ENCODE measurements around the gene HHAT. TPM values are rescaled to one million over a fixed set of nuclear protein-coding genes. Genes with fewer than 3 reads are reported as not detected.

The HHAT gene
- total and polyA plus RNA-seq, 4 donors = 1.2 to 11.3 (median 3.8) TPM

DNA sequence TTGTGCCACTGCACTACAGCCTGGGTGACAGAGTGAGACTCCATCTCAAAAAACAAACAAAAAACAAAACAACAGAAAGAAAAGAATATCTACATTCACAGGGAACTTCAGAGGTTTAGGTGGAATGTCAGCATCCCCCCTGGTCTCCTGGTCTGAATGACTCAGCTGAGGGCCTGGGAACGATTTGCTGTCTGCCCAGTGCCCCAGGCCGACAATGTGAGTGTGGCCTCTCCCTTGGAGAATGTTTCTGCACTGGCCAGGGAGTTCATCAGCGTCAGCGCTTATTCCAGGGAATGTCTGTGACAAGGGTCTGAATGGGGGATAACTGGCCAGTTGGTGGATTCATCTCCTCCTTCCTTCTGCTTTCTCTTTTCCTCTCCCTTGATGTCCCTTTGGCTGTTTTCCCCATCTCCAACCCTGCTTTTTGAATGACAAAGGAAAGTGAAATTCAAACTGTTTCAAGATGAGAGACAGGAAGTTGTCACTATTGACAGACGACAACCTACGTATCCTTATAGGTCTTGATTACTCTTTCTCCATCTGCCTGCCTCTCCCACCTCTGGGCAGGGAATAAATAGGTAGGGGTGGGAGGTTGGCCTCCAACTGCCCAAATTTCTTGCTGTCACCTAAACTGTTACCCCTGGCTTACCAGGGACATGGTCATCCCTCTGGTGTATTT, 213.1 kb downstream of the HHAT start:
- ATAC-seq (ENCODE audit: insufficient read depth, low FRiP score) (no peak), DNase-seq (no peak)
- no peak overlapping the region for H3K4me3 ChIP-seq
- no peaks in the 10 kb centered on the region for H3K36me3 ChIP-seq (ENCODE audit: control insufficient read depth in 4 of 4, insufficient read depth in 4 of 4, low read length in 4 of 4)
- H3K27ac ChIP-seq (ENCODE audit: low read depth in 1 of 2, low read length in 1 of 2) = no peak overlapping the region
- 63 to 81% methylated on average over 6 of the region's 6 CpGs for WGBS, 2 donors
- TF ChIP-seq, protein P1, sequence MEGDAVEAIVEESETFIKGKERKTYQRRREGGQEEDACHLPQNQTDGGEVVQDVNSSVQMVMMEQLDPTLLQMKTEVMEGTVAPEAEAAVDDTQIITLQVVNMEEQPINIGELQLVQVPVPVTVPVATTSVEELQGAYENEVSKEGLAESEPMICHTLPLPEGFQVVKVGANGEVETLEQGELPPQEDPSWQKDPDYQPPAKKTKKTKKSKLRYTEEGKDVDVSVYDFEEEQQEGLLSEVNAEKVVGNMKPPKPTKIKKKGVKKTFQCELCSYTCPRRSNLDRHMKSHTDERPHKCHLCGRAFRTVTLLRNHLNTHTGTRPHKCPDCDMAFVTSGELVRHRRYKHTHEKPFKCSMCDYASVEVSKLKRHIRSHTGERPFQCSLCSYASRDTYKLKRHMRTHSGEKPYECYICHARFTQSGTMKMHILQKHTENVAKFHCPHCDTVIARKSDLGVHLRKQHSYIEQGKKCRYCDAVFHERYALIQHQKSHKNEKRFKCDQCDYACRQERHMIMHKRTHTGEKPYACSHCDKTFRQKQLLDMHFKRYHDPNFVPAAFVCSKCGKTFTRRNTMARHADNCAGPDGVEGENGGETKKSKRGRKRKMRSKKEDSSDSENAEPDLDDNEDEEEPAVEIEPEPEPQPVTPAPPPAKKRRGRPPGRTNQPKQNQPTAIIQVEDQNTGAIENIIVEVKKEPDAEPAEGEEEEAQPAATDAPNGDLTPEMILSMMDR (IDR thresholded peaks at IDR 0.05; ENCODE audit: control extremely low read depth, extremely low read depth) = no peak
- no peak overlapping the region for H3K9ac ChIP-seq (ENCODE audit: insufficient read depth in 1 of 2, low read length in 2 of 2)
- no peaks in the 10 kb centered on the region for H3K4me1 ChIP-seq (ENCODE audit: control insufficient read depth in 5 of 5, insufficient read depth in 5 of 5, low read length in 5 of 5)
- H3K27me3 ChIP-seq (ENCODE audit: control insufficient read depth in 3 of 3, insufficient read depth in 3 of 3, low read length in 2 of 3) = no peaks in the 10 kb centered on the region
- no peaks in the 10 kb centered on the region for H3K9me3 ChIP-seq (ENCODE audit: control insufficient read depth in 4 of 4, insufficient read depth in 3 of 4, low read length in 3 of 4)

GRCh38 chr1:210551899-210552298, 223.2 kb downstream of the HHAT start:
- ATAC-seq (ENCODE audit: insufficient read depth, low FRiP score) = no peak
- H3K27ac ChIP-seq (ENCODE audit: low read depth in 1 of 2, low read length in 1 of 2) = no peak overlapping the region
- TF ChIP-seq, protein P1 (IDR thresholded peaks at IDR 0.05; ENCODE audit: control extremely low read depth, extremely low read depth) = no peak

DNA sequence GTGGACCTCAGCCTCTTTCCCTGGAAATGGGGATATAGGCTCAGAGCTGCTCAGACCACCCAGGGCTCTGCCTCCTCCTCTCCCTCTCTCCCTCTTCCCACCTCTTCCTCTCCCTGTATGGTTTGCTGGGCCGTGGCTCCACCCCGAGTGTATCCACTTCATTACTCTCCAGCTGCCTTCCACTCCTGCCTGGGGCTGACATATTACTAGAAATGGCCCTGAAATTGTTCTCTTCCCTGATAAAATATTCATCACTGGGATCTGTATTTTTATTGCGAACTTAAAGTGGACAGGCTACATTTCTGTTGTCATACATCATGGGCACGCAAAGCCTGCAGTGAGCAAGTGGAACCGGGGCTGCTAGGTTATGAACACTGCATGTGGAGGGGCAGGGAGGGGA, 225.0 kb downstream of the HHAT start:
- Histone ChIP-seq H3K36me3 (ENCODE audit: control insufficient read depth in 4 of 4, insufficient read depth in 4 of 4, low read length in 4 of 4) (no peaks in the 10 kb centered on the region), H3K27me3 (ENCODE audit: control insufficient read depth in 3 of 3, insufficient read depth in 3 of 3, low read length in 2 of 3) (no peaks in the 10 kb centered on the region), H3K4me1 (ENCODE audit: control insufficient read depth in 5 of 5, insufficient read depth in 5 of 5, low read length in 5 of 5) (peaks cover 0 to 8% (median 2%) of the 10 kb centered on the region in 5 donors), H3K27ac (ENCODE audit: low read depth in 1 of 2, low read length in 1 of 2) (no peak overlapping the region), H3K9me3 (ENCODE audit: control insufficient read depth in 4 of 4, insufficient read depth in 3 of 4, low read length in 3 of 4) (no peaks in the 10 kb centered on the region), H3K4me3 (no peak overlapping the region), H3K9ac (ENCODE audit: insufficient read depth in 1 of 2, low read length in 2 of 2) (no peak overlapping the region)
- 68 to 71% methylated on average over 5 of the region's 5 CpGs for WGBS, 2 donors
- ATAC-seq (ENCODE audit: insufficient read depth, low FRiP score) (no peak), DNase-seq (no peak)
- TF ChIP-seq, protein P1 (IDR thresholded peaks at IDR 0.05; ENCODE audit: control extremely low read depth, extremely low read depth) = no peak

More at GRCh38 chr1:210551899-210552298, 223.2 kb downstream of the HHAT start:
- H3K36me3 ChIP-seq (ENCODE audit: control insufficient read depth in 4 of 4, insufficient read depth in 4 of 4, low read length in 4 of 4) = no peaks in the 10 kb centered on the region
- H3K4me3 ChIP-seq = no peak overlapping the region
- no peak for DNase-seq
- no peaks in the 10 kb centered on the region for H3K9me3 ChIP-seq (ENCODE audit: control insufficient read depth in 4 of 4, insufficient read depth in 3 of 4, low read length in 3 of 4)
- H3K27me3 ChIP-seq (ENCODE audit: control insufficient read depth in 3 of 3, insufficient read depth in 3 of 3, low read length in 2 of 3) = no peaks in the 10 kb centered on the region
- H3K9ac ChIP-seq (ENCODE audit: insufficient read depth in 1 of 2, low read length in 2 of 2) = no peak overlapping the region
- WGBS, 2 donors = 89 to 90% methylated on average over 5 of the region's 5 CpGs
- peaks cover 0 to 2% (median 0%) of the 10 kb centered on the region in 5 donors for H3K4me1 ChIP-seq (ENCODE audit: control insufficient read depth in 5 of 5, insufficient read depth in 5 of 5, low read length in 5 of 5)

GRCh38 chr1:210554382-210554781, 225.7 kb downstream of the HHAT start:
- DNase-seq (no peak), ATAC-seq (ENCODE audit: insufficient read depth, low FRiP score) (no peak)
- no peaks in the 10 kb centered on the region for H3K9me3 ChIP-seq (ENCODE audit: control insufficient read depth in 4 of 4, insufficient read depth in 3 of 4, low read length in 3 of 4)
- H3K4me1 ChIP-seq (ENCODE audit: control insufficient read depth in 5 of 5, insufficient read depth in 5 of 5, low read length in 5 of 5) = peaks cover 0 to 10% (median 2%) of the 10 kb centered on the region in 5 donors
- no peak overlapping the region for H3K9ac ChIP-seq (ENCODE audit: insufficient read depth in 1 of 2, low read length in 2 of 2)
- H3K27ac ChIP-seq (ENCODE audit: low read depth in 1 of 2, low read length in 1 of 2) = no peak overlapping the region
- WGBS, 2 donors = 95% methylated on average over 5 of the region's 5 CpGs
- TF ChIP-seq, protein P1 (IDR thresholded peaks at IDR 0.05; ENCODE audit: control extremely low read depth, extremely low read depth) = no peak
- no peak overlapping the region for H3K4me3 ChIP-seq
- no peaks in the 10 kb centered on the region for H3K36me3 ChIP-seq (ENCODE audit: control insufficient read depth in 4 of 4, insufficient read depth in 4 of 4, low read length in 4 of 4)
- no peaks in the 10 kb centered on the region for H3K27me3 ChIP-seq (ENCODE audit: control insufficient read depth in 3 of 3, insufficient read depth in 3 of 3, low read length in 2 of 3)
